Measurements from ENCODE around the gene CCDC174.
"Not testable (repeated sequence)": the region's sequence is repeated elsewhere in the genome, so short reads cannot be mapped to it uniquely, and the experiment has no call there.

CCDC174 gene

DNA sequence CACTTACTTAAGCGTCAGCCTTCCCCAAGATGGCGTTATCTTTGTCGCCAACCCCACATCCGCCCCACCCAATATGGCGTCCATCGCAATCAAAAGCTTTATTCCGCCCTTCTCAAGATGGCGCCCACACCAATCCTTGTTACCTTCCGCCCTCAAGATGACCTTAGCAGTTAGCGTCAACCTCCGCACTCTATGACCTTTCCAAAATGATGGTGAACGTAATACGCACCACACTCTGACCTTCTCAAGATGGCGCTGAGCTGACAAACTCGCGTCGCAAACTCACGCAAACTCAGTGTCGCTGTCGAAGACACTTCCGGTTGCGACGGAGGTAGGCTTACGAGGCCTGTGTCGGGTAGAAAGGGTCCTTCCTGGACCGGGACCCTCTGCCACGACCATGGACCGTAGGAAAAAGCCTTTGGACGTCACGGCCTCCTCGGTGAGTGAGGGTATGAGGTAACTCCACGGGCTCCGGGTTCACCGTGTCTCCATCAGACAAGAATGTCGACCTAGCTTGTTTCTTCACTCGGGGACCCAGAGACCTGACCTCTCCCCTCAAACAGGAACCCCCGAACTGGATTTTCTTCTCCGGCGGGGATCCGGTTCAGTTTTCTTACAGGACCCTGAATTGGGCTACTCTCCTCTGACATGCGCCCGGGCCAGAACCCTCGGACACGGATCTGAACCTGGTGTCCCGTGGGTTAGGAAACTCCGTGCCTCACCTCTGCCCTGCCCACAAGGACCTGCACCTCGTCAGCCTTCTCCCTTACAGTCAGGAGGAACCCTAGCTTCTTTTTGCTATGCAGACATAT is at the start of gene CCDC174:
TSS of gene CCDC174 (plus strand) at position 323 of the 812 bp plus-strand sequence. CDS start at position 398, 75 bp downstream.
- peak; percentile 84 to 87 (median 85) for DNase-seq (ENCODE audit: low read depth in 4 of 4, low spot score in 1 of 4)

DNA sequence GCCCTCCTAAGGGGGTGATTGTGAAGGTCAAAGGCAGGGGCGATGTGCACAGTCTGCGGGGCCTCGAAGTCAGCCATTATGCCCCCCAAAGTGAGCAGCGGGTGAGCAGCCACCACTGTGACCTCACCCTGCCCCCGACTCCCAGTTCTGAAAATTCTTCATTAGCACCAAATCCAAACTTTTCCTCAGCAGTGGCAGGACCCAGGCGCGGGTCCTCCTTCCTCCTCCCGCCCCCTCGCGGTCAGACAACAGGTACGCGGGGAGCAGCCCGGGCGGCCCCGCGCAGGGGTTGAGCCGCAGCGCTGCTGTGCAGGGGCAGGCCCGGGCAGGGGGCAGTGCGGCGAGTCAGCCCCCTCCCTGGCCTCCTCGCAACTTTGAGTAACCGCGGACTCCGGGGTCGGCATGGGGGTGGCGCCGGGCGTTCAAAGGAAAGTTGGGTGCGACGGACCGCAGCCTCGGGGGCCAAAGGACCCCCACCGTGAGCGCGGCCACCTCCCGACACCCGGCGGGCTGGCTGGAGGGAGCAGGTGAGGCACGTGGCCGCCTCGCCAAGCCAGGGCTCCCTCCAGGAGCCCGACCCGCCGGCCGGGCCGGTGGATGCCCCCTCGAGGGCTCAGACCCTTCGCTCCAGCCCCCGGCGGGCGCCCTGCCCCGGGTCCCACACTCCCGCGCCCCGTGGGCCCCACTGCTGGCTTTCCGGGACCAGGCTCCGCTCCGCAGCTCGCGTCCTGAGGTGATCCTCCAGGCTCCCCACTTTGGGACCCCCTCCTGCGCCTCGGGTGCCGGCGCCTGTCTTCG is 49.4 kb upstream of the CCDC174 start:
- no peak for DNase-seq (ENCODE audit: low read depth in 4 of 4, low spot score in 1 of 4)

DNA sequence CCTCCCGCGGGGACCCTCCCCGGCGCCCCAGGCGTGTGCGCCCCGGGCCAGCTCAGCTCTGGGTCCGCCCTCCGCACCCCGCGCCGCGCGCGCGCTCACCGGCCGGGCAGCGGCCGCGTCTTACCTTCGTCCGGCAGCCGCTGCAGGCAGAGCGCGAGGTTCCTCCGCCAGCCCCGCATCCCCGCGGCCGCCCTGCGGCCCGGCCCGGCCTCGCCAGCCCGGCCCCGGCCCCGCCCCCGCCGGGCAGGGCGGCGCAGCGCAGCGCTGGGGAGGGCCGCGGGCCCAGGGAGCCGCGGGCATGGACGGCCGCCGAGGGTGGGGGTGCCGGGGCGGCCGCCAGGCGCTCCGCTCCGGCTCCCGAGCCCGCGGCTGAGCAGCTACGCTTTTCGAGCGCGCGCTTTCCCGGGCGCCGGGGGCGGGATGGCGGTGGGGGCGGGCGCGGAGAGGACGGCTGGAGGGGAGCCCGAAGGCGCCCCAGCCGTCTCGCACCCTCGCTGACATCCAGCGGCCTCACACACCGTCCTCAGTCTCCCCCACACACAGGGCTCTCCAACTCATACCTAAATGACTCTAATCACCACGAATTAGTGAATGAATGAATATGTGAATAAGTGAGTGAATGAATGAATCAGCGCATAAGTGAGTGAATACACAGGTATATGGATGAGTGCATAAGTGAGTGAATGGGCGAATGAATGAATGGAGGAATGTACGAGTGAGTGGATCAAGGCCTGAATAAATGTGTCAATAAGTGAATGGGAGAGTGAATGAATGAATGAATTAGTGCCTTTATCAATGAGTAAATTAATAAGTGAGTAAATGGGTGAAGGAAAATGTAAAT is 48.5 kb upstream of the CCDC174 start:
- DNase-seq (ENCODE audit: low read depth in 4 of 4, low spot score in 1 of 4): no peak

DNA sequence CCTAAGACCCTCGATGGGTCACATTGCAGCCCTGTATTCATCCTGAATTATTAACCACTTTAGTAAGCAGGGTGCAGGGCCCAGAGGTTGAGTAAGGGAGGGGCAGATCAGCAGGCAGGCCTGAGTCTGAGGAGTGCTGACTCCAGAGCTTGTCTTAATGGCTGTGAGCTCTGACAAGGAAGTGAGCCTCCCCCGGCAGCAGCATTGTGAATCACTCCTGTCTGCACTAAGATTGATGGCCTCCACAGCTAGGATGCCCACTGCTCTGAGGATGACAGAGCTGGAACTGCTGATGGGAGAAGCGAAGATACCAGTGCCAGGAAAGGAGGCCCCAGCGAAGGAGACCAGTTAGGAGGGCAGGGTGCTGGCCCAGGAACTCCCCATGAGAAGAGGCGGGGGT is 46.5 kb upstream of the CCDC174 start:
- no peak for DNase-seq (ENCODE audit: low read depth in 4 of 4, low spot score in 1 of 4)

DNA sequence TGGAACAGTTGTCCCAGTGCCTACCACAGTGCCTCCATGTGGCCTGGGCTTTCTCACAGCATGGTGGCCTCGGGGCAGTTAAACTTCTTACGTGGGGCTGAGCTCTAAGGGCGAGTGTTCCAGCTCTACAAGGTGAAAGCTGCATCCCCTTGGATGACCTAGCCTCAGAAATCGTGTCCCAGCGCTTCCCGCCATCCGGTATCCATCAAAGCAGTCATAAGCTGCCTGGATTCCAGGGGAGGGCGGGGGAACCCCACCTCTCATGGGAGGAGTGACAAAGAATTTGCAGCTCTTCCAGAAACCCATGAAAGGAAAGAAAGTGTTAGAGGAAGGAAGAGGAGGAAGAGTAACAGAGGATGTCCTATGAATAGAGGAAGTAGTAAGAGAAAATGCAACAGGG is 45.8 kb upstream of the CCDC174 start:
- no peak for DNase-seq (ENCODE audit: low read depth in 4 of 4, low spot score in 1 of 4)

DNA sequence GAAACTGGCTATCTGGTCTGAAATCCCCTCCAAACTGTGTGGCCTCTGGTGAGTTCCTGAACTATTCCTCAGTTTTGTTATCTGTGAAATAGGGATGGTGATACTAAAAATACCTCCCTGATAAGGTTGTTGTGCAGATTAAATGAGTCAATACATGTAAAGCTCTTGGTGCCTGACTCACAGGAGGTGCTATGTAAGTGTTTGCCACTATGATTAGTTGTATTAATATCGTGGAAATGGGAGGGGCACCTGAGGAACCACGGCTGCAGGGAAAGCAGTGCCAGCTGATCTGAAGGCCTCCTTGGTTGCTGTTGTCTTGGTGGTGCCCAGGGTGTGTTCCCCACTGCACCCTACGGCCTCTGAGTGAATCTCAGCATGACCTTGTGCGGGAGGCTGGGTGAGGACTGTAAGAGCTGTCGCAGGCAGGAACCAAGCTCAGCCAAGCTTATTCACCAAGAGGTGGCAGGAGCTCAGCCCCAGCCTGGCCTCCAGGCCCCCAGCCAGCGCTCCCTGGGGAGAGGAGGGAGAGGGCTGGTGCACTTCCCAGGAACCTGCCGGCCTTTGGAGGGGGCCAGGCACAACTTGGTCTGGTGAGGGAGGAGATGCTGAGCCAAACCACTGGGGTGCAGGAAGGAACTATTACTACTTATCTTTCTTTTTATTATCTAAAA is 44.8 kb upstream of the CCDC174 start:
- DNase-seq (ENCODE audit: low read depth in 4 of 4, low spot score in 1 of 4): no peak

DNA sequence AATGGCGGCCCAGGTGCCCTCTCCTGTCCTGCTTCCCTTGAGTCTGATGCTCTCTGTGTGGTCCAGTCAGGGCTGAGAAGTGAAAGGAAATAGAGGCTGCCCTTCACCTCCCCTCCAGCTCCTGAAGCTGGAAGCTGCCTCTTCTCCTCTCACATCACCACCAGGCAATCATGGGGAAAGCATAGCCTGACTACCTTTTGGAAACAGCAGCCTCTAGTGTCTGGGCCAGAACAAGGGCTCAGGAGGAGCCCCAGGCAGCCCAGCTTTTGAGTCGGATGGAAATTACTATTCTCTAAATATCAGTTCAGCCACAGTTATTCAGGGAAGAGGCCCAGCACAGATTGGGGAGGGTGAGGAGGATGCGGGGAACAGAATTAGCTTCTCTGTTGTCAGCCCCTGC is 43.3 kb upstream of the CCDC174 start:
- no peak for DNase-seq (ENCODE audit: low read depth in 4 of 4, low spot score in 1 of 4)

DNA sequence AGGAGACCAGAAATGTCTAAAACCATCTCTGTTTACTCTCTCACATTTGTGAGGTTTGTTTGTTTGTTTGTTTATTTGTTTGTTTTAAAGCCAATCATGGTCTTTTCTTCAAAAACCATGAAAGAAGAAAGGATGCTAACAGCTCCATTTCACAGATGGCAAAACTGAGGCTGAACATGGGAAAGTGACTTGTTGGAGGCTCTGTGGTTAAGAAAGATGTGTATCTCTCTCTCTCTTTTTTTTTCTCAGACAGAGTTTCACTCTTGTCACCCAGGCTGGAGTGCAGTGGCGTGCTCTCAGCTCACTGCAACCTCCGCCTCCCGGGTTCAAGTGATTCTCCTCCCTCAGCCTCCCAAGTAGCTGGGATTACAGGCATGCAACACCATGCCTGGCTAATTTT is 42.5 kb upstream of the CCDC174 start:
- DNase-seq (ENCODE audit: low read depth in 4 of 4, low spot score in 1 of 4): not testable (repeated sequence)

DNA sequence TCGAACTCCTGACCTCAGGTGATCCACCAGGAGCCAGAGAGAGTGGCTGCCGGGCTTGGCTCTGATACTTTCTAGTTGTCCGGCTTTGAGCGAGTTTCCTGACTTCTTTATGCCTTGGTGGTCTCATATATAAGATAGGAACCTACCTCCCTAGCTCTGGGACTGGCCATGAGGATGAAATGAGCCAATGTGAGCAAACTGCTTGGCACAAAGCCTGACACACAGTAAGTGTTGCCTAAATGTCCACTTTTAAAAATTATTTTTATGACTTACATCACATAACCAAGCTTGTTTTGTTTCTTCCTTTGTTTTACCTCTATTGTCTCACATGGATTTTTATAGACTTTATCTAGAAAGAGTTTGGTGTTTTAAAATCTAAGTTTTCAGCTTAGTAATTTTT is 42.1 kb upstream of the CCDC174 start:
- no peak for DNase-seq (ENCODE audit: low read depth in 4 of 4, low spot score in 1 of 4)

DNA sequence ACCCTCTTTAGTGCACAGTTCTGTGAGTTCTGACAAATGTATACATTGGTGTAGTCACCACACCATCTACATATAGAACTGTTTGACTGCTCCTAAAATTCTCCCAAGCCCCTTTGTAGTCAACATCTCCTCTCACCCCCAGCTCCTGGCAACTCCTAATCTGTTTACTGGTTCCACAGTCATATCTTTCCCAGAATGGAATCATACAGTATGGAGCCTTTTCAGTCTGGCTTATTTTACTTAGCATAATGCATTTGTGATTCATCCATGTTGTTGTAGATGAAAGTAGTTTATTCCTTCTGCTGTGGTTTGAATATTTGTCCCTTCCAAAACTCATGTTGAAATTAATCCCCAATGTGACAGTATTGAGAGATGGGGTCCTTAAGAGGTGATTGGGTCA is 41.6 kb upstream of the CCDC174 start:
- no peak for DNase-seq (ENCODE audit: low read depth in 4 of 4, low spot score in 1 of 4)

DNA sequence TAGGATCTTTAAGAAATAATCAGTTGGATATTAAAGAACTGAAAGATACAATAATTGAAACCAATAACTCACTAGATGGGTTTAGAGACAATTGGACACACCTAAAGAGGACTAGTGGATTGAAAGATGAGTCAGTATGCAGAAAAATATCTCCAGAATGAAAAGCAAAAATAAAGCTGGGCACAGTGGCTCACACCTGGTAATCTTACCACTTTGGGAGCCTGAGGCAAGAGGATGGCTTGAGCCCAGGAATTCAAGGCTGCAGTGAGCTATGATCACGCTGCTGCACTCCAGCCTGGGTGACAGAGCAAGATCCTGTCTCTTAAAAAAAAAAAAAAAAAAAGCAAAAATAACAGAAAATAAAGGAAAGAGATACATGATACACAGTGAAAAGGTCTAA is 37.4 kb upstream of the CCDC174 start:
- DNase-seq (ENCODE audit: low read depth in 4 of 4, low spot score in 1 of 4): no peak

DNA sequence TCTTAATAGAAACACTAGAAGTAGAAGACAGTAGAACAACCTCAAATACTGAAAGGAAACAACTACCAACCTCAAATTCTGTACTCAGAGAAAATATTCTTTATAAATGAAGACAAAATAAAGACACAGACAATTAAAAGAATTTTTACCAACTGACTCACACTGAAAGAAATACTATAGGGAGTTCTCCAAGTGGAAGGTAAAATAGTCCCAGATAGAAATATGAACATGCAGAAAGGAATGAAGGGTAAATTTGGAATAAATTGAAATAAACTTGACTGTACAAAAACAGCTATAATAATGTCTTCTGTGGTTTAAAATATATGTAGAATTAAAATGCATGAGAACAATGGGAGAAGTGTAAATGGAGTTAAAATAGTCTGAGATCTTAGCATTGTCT is 36.7 kb upstream of the CCDC174 start:
- no peak for DNase-seq (ENCODE audit: low read depth in 4 of 4, low spot score in 1 of 4)

DNA sequence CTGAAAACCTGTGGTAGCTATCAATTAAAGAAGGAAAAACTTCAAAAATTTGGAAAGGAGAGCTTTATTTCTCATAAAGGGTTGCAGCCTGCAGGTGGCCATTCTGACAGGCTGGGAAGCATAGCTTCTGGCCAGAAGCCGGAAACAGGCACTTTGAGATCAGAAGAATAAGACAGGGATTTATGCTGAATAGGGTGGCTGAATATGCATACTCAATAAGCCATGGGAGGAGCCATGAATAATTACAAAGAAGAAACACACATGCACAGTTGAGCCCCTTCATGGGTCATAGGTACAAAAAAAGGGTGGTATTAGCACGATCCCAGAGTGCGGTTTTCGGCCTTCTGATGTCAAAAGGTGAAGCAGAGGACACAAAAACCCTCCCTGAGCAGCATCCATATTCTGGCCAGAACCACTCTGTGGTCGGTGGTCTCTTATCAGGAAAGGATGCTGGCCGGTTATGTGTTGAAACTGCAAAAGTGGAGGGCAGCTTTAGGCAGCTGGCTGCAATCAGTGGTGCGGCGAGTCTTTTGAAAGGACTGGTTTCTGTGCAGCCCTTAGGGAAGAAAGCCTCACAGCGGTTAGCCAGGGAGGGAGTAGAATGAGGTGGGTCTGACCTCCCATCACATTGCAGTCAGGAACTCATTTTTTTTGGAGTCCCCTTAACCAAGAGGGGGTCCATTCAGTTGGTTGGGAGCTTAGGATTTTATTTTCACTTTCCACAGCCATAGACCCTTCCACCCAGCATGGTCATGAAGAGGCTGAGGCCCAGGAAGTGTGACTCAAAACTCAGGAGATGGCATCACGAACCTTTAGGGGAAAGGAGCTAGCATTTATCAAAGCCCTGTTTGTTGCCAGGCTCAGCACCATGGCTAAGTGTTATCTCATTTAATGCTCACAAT is 34.7 kb upstream of the CCDC174 start:
- no peak for DNase-seq (ENCODE audit: low read depth in 4 of 4, low spot score in 1 of 4)

DNA sequence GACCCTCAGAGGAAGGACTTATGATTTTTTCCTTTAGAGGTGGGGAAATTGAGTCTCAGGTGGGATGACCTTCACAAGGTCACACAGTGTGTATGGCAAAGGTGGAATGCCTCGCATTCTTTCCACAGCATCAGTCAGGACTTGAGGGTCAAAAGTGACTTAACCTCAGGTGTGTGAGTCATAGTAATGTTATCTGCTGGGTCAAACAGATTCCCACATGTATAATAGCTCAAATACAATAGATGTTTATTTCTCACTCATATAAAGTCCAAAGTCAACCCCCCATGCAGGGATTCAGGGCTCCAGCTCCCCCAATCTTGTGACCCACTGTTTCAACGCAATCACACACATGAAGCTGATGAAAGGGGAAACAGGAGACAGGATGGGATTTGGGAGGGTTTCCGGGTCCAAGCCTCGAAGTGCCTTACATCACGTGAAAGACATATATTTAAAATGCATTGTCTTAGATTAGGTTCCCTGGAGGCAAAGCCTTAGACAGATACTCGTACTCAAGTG is 34.0 kb upstream of the CCDC174 start:
- DNase-seq (ENCODE audit: low read depth in 4 of 4, low spot score in 1 of 4): no peak

DNA sequence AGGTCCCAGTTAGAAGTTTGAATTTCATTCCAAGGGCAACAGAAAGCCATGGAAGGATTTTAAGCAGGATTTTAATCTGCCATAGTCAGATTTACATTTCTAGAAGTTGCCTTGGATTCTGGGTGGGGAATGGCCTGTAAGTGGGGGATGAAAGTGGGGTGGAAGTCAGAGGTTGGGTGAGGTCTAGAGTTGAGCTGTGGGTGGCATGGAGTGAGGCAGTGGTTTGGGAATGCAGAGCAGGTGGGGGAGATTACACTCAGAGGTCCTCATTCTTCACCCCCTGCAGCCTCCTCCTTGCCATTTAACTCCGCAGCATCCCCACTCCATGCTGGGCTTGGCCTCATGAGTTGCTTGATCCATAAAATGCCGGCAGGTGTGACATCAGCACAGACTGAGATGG is 32.0 kb upstream of the CCDC174 start:
- DNase-seq (ENCODE audit: low read depth in 4 of 4, low spot score in 1 of 4): no peak

DNA sequence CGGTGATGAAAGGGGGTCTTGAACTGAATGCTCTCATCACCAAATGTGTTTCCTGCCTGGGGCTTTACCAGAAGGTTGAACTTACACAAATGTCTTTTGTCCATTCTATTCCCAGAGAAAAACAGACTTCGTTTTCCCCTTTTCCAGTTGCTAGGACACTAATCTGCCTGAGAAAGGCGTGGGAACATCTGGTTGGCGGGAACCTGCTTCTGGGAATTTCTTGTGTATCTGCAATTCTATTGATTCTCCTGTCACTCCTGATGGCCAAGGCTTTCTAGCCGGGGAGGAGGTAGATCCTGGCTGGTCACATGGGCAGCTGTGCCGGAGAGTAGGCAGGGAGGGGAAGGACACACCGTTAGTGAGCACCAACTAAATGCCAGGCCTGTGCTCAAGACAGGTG is 31.1 kb upstream of the CCDC174 start:
- DNase-seq (ENCODE audit: low read depth in 4 of 4, low spot score in 1 of 4): no peak

DNA sequence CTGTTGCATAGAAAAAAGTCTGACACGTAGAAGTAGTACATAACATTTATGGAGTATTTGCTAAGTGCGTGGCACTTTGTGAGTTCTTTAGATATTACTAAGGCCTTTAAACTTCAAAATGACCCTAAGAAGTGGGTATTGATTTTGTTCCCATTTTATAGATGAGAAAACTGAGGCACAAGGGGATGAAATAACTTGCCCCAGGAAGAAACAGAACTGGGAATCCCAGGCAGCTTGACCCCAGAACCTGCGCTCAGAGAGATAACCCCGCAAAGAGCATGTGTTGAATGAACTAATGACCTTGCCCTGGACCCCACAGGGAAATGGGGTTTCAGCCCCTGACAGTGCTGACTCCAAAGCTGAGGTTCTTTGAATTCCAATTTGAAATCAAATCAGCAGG is 30.5 kb upstream of the CCDC174 start:
- DNase-seq (ENCODE audit: low read depth in 4 of 4, low spot score in 1 of 4): no peak

DNA sequence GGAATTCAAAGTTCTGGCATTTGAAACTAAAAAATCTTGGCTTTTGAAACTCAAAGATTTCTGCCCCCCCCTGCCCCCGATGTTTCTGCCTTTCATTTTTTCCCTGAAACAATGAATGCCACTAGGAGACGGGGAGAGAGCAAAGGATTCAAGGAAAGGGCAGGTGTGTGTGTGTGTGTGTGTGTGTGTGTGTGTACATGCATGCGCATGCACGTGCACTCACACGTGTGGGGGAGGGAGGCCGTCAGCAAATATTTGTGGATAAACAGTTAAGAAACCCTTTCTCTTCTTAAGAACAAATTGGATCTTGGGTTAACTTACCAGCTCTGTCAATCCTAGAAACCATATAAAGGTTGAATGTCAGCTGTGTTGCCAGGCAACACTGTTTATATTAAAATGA is 29.2 kb upstream of the CCDC174 start:
- DNase-seq (ENCODE audit: low read depth in 4 of 4, low spot score in 1 of 4): no peak

DNA sequence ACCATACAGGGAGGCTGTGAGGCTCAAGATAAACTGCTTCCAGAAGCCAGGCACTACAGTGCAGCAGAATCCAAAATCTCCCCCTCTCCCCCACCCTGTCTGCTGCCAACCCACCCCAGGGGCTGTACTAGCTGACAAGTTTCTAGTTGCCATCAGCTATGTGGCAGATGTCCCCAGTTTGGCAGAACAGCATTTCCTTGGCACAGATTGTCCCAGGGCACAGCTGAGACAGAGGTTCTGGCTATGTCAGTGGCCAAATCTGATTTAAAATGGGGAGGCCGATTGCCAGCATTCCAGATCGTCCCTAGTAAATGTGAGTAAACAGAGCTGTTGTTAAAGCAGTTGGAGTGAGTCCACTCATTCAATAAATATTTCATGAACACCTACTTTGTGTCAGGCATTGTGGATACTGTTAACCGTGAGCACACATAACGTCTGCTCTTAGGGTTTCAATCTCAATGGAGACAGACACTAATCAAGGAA is 28.0 kb upstream of the CCDC174 start:
- no peak for DNase-seq (ENCODE audit: low read depth in 4 of 4, low spot score in 1 of 4)

DNA sequence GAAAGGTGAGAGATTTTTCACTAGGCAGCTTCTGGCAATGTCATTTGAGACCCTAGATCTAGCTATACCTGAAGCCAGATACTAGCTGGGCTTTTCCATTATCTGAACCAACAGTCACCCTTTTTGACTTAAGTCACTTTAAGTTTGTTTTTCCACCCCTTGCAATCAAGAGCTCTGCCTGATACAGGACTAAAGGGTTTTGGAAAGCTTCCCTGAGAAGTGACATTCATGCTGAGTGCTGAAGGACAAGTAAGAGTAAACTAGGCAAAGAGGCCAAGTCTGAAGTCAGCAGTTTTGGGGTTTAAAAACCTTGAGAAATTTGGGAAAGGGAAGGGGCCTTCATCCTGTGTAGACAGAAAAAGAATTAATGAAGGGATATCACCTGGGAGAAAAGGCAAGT is 27.1 kb upstream of the CCDC174 start:
- no peak for DNase-seq (ENCODE audit: low read depth in 4 of 4, low spot score in 1 of 4)
